Panc1 (cell line): ENCODE data around the gene OPTC.

Source experiments
- CTCF ChIP-seq: fragments of 450-650 bp; IDR thresholded peaks from 2 replicates; pipeline ENCODE4 v1.5.1; 2017; ENCODE audit warnings: mild to moderate bottlenecking
- POLR2AphosphoS5 ChIP-seq: IDR thresholded peaks from 2 replicates; pipeline ENCODE4 v1.6.1; 2012; ENCODE audit warnings: mild to moderate bottlenecking, low read depth, low read length, moderate library complexity
- SIN3A ChIP-seq: IDR thresholded peaks from 2 replicates; pipeline ENCODE4 v1.6.1; 2012; ENCODE audit warnings: low read depth, mild to moderate bottlenecking, low read length, moderate library complexity, borderline replicate concordance; ENCODE audit not compliant: insufficient read depth

GRCh38 chr1:203450479-203451149, 43.3 kb upstream of the OPTC start:
- TF ChIP-seq POLR2AphosphoS5 (no peak), CTCF (no peak), SIN3A (no peak)
